ENCODE results near the gene SMYD3.

Gene SMYD3

DNA sequence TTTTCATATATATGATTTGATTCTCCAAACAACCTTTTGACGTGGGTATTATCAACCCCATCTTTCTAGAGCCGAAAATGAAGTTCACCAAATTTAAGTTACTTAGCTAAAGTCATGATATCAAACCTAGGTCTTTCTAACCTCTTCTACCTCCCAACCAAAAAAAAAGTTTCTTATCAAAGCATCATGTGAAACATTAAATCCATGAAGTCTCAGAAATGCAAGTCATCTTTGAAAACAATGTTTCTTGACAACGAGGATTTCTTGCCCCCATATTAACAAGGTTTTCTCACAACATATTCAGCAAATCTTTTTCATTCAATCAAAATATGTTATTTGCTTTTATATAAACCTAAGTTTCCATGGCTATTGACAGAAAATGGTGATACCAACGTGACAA, 306.3 kb downstream of the SMYD3 start:
- no peak for DNase-seq

DNA sequence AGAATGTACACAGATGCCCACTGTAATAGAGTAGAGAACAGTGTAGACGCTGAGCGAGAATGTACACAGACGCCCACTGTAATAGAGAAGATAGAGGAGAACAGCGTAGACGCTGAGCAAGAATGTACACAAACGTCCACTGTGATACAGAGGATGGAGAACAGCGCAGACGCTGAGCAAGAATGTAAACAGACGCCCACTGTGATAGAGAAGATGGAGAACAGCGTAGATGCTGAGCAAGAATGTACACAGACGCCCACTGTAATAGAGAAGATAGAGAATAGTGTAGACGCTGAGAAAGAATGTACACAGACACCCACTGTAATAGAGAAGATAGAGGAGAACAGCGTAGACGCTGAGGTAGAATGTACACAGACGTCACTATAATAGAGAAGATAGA, 306.9 kb downstream of the SMYD3 start:
- no peak for DNase-seq

DNA sequence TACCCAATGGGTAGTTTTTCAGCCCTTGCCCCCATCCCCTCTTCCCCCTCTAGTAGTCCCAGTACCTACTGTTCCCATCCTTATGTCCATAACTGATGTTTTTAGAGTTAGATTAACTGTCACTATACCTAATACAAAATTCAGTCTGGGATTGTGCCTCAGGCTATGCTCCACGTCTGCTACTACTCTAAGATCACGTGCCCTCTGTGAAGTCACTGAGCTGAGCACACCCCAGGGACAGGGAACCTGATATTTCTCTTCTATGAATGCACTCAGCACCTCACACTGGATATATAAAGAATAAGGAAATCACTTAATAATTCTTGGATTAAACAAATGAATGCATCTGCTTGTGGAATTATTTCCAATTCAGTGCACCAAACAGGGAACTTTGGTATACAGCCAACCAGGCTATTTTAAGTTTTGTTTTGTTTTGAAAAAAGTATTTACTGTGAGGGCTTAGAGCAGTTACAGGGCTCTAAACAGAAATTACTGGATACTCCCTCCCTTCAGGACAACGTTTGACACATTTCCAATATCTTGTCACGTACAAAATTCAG, 307.9 kb downstream of the SMYD3 start:
- DNase-seq = no peak

DNA sequence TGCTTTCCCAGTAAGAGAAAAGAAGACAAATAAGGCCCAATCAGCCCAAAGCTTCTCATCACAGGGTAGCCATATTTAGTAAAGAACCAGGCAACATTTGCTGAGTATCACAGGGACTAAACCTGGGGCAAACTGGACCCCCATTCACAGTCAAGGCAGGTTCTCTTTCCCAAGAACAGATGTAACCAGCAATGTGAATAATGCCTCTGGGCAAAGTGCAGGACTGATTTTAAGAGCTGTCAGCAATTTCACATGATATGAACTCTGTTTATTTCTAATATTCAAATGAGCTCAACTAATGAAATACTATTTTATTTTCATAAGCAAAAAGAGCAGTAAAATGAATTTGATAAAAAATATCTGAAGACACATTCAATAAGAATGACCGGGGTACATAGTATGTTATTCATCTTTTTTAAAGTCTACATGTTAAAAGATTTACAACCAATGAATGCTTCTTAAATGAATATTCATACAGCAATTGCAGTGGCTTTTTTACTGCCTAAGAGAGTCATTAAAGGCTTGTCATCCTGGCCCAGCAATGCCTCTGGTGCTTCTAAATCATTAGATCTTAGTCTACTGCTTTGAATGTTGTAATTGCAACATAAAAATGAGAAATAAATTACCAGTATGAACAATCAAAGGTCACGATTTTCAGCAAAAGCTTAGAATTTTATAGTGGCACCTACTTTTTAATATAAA, 308.8 kb downstream of the SMYD3 start:
- no peak for DNase-seq

DNA sequence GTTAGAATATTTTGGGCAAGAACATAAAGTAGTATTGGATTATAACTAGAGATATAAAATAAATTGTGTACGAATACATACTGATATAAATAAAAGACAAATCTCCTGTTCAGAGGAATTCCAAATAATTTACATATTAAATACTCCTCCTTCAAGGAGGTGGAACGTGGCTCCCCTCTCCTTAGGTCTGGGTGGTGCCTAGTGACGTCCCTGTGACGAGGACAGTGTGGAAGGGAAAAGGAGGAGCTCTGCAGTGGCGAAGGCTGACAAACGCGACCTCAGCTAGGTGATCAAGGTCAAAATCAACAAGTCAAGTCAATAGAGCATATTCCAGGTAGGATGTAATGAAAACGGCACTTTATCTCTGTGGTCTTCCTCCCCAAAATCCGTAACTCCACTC, 310.0 kb downstream of the SMYD3 start:
- DNase-seq = no peak

DNA sequence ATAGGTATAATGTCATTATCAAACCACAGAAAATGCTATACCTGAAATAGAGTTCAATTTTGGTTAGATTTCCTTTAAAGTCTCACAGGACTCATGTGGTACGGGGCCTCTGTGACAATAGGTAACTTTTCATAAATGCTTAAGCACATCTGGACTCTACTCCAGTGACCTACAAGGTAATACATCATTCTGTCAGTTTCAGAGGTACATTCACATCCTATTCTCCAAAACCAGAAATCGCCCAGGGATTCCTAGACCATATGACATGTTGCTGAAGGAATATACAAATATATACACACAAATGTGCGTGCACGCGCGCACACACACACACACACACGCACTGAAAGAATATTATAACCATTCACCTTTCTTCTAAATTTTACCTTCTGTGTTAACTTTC, 311.8 kb downstream of the SMYD3 start:
- no peak for DNase-seq

DNA sequence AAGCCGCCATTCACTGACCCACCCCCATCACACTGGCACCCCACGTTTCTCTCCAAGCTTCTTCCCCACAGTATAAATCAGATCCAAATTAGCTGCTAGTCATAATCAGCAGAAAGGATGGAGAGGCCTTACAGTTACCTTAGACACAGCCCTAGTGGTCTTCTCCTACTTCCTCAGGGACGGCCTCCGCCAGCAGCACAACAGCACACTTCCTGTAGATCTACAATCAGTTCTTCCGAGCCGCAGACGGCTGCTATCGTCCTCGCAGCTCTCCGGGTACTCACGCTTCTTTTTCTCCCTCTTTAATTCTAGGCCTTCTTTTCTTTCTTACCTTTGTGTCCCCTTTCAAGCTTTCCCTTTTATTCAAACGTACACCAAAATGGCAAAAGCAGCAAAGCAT, 313.5 kb downstream of the SMYD3 start:
- DNase-seq = no peak

DNA sequence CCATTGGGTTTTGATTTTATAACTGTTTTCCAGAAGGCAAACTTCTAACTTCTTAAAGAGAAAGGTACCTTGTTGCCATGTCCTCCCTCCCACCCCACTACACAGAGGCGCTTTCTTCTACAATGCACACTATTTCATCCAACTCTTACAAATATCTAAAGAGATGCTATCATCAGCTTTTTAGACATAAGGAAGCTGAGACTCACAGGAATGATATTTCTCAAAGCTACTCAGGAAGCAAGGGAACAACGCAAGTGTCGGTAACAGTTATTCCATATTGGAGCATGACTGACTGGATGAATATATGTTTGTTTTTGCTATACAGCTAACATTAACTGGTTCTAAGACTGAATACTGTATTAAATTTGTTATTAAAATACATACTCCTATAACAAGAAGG, 318.0 kb downstream of the SMYD3 start:
- no peak for DNase-seq

DNA sequence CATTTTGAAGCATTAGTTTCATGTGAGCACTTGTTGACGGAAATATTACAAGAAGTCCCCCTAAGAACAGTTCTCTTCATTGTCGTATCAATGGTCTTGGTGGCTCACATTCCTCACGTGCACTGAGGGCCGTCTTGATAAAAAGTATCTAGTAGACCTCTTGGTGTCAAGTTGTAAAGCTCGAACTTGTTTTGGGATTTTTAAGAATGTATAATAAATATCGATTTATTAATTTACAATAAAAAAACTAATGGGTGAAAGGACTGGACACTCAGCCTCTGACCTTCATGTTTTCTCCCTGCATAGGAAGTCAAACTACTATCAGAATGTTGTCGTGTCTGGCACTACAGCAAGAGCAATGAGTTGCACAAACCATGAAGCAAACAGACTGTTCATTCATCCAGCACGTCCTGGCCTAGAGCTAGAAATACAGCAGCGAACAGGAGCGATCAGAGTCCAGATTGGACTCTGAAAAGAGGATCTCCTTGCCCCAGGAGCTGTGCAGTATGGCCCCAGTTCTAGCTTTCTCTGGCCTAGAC, 319.2 kb downstream of the SMYD3 start:
- DNase-seq = no peak

DNA sequence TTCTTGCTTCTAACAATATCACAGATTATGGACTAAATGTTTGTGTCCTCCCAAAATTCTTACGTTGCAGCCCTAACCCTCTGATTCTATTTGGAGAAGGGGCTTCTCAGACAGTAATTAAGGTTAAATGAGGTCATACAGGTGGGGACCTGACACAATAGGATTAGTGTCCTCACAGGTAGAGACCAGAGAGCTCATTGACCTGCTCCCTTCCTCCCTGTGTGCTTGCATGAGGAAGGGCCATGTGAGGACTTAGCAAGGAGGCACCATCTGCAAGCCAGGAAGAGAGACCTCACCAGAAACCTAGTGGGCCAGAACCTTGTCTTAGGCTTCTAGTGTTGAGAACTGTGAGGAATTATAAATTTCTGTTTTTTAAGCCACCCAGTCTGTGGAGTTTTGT, 322.6 kb downstream of the SMYD3 start:
- no peak for DNase-seq

DNA sequence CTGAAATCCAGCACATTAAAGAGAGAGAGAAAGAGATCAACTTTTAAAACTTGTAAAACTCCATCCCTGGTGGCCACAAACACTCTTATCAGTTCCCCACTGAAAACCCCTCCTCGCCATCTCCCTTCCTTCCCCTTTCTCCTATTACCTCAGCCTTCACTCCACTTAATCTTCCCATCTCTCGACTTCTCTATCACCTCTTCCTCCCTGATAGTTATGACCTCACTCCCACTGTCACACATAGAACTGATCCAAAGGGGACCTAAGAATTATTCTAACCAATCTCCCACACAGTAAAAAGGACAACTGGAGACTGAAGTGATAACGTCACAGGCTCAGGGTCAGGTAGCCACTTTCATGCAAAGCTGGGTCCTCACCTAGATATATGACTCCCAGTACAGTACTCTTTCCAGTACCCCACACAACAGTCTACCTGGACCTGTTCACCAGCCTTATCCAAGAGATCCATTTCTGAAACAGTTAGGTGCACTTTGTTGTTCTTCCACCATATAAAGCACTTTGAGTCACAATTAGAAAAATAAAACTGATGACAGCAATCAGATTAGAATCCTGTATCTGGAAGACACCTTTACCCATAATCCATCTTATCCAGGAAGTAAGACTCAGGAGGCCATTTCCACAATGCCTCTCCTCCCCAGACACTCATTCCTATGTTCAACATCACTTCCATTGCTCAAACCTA, 324.8 kb downstream of the SMYD3 start:
- DNase-seq = no peak

DNA sequence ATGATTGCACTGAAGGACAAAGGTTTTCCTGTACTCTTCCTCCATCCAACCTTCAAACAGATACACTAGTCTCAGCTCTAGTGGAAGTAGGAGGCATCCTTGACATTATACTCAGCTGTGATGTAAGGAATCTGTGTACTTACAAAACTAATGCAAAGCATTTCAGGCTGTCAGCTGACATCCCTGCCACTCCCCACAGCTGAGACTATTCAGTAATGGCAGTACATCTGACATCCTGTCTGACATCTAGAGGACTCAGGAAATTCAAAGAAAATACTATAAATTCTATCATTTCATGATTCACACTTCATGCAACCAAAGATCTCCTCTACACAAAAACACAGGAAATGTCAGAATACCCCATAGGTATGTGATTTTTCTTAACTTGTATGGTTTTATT, 325.8 kb downstream of the SMYD3 start:
- no peak for DNase-seq

DNA sequence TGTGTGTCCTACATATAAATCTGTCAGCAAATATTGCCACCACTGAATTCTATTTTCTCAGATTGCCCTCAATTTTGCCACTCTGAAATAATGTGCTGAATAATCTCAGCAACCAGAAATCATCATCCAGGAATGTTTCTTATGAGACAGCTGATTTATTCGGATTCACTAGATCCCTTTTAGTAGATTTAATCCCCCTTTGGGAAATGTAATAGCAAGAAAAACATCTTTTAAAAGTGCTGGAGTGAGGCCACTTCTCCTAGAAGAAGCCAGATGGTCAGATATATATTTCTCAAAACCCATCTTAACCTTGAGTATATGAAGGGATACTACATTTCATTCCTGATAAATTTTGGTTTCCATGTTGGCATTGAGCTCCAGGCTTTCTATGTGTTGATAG, 327.7 kb downstream of the SMYD3 start:
- DNase-seq = no peak

DNA sequence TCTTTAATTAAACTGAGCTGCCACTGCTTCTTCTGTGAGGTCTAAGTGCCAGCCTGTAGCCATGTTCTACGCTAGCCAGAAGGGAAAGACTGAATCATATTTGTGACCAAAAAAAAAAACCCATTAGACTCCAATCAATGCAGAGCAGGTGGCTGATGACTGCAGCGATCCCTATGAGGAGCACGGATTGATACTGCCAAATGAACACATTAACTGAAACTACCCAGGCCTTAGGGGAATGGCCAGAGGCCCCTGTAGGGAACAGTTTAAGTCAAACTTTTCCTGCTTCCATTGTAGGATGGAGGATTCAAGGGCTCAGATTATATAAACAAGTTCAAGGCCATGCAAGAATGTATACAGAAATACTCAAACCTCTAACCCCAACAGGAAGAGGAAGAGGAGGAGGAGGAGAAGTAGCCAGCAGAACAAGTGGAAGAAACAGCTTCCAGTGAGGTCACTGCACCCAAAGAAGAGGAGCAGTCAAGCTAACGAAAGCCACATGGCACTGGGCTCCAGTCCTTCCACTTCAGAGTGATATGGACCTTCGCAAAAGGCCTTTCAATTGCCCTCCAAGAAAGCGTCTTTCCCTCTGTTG, 328.3 kb downstream of the SMYD3 start:
- DNase-seq = no peak

DNA sequence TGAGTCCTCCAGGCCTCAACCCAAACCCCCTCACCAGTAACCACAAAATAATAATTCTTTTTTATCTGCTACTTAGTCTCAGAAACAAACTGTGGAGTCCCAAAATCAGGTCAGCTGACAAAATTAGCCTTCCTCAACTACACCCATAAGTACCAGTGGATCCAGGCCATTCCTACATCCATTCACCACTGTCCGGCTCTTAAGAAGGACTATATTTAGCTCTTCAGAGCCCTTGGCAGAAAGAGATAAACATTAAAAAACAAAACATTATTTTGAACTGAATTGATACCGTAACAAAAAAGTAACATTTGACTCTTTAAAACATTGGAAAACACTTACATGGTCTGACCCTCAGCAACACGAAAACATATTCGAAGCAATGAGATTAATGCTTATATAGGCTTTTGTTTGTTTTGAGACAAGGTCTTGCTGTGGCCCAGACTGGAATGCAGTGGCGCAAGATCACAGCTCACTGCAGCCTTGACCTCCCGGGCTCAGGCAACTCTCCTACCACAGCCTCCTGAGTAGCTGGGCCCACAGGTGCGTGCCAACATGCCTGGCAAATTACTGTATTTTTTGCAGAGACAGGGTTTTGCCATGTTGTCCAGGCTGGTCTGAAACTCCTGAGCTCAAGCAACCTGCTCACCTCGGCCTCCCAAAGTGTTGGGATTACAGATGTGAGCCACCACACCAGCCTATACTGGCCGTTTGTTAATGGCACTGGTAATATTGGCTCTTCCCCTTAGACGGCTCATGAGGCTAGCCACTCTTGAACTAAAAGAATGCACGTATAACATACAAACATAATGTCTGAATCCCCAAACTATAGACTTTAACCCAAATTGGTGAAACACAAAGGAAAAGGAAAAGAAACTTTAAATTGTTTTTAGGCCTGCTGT, 330.7 kb downstream of the SMYD3 start:
- no peak for DNase-seq

DNA sequence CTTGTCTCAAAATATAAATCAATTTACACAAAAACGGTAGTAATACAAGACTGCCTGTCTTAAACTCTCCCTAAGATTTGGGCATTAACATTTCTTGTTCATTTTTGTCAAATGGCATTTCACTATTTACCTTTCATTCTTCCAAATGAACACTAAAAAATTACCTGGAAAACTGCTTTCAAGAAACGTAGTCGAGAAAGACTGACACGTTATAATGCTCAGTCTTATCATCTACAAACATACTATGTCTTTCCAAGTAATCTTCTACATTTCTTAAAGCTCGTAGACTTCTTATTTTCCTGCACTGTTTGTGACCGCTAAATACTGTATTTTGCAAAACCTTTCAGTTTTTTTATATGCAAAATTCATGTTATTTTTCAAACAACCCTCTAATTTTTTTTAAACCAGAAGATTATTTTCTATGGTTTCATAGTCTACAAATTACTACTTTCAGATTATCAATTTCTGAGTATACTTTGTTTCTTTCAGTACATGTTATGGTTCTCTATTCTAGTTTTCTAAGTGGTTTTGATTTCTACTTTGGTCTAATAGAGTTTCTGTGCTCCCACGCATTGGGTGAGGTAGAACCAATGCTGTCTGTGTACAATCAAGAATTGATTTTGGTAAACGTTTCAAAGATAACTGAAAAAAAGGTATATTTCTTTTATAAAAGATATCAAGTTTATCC, 336.4 kb downstream of the SMYD3 start:
- no peak for DNase-seq

DNA sequence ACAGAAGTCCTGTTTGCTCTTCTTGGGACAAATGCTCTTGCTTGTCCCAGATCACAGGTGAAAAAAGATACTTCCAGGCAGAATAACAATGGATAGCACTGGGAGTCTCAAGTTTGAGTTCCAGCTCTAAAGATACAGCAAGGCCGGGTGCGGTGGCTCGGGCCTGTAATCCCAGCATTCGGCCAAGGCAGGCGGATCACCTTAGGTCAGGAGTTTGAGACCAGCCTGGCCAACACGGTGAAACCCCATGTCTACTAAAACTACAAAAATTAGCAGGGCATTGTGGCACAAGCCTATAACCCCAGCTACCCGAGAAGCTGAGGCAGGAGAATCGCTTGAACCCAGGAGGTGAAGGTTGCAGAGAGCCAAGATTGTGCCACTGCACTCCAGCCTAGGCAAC, 337.6 kb downstream of the SMYD3 start:
- DNase-seq = no peak

DNA sequence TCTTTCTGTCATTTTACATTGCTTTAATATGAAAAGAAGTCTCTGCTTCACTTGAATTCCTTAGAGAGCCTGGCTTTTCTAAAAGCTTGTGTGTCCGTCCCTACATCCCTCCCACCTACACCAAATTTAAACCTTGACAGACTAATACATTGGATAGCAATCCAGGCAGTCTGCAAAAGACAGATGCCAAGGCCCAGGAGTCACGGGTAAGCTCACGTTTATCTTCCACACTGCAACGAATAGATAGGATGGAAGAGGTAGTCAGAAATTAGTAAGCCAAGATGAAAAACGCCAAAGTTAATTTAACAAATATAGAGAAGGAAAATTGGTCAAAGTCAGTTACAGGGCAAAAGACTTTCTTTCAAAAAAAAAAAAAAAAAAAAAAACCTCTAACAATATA, 338.1 kb downstream of the SMYD3 start:
- no peak for DNase-seq

DNA sequence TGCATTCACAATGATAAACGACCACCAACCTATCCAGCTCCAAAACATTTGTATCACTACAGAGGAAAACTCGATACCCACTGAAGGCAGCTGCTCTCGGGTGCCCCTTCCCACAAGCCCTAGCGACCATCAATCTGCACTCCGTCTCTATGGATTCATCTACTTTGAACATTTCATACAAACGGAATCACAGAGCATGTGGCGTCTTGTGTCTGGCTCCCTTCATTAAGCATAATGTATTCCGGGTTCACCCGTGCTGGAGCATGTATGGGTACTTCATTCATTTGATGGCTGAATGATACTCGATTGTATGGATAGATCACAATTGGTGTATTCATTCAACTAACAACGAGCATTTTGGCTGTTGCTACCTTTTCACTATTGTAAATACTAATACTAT, 340.2 kb downstream of the SMYD3 start:
- no peak for DNase-seq

DNA sequence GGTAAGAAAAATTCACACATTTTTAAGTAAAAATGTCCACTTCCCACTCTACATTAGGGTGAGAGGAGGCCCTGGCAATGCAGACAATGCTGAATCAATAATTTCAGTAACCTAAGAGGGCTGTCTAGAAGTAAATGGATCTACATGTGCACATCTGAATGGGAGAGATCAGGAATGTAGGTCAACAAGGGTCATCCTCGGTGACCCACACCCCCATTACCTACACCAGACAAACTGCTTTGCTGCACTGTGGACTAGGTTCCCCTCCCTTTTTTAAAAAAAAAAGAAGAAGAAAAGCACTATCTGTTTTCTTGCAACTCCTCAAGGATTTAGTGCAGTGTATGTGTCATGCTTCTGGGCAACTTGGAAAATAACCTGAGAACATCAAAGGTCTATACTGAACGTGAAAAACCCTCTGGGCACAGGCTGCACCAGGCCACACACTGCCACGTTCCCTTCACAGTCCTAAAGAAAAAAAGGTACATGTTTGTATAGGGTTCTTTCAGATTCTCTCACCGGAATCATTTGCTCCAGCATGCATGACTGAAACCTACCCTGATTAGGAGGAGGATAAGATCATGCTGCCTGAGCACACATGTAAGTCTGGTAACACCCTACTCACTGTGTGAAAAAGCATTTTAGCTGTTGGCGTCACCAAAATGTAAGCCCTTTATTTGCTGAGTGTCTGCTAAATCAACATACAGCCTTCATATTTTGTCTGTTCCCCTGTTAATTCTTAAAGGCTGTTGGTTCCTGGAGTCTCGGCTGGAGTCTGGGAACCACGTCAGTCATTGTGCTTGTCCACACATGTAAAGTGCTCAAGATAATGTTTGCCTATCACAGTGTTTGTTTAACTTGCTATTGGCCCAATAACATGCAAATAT, 341.0 kb downstream of the SMYD3 start:
- no peak for DNase-seq

DNA sequence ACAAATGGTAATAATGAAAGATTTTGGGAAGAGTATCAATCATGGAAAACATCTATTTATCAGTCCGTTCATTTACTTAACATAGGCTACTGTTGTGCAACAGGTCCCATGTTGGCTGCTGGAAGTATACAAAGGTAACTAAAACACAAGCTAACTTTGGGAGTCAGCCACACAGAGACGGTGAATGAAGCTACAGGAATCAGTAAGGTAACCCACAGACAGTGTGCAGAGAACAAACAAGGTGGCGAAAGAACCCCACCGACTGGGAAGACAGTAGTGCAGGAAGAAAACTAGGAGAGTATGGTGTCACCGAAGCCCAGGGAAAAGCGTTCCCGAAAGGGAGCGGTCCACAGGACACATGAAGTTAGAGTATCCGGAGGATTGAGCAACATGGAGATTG, 342.3 kb downstream of the SMYD3 start:
- DNase-seq = no peak
